H1 (cell line): ENCODE data around the gene WNT2. TPM values are rescaled to one million over a fixed set of nuclear protein-coding genes. Genes with fewer than 3 reads are reported as not detected.

Source experiments
- ASH2L ChIP-seq: fragments of 200-600, 300-600 bp; sonication (generic); IDR thresholded peaks from one replicate; pipeline ENCODE4 v1.7.1; 2017; ENCODE audit warnings: low read length
- CBX5 ChIP-seq: fragments of 300-800, 300-1000 bp; sonication (generic); IDR thresholded peaks from 2 replicates; pipeline ENCODE4 v1.7.1; 2016; ENCODE audit warnings: antibody characterized with exemption, low read length, low read depth
- CHD1 ChIP-seq: IDR thresholded peaks from 2 replicates; pipeline ENCODE4 v1.6.1; 2012; ENCODE audit warnings: low read depth, low read length, improper control_type of control experiment
- CREB1 ChIP-seq: IDR thresholded peaks from 2 replicates; pipeline ENCODE4 v1.6.1; 2012; ENCODE audit warnings: inconsistent platforms
- MAFK ChIP-seq: IDR thresholded peaks from 2 replicates; pipeline ENCODE4 v1.6.1; 2012; ENCODE audit warnings: low read depth, mild to moderate bottlenecking, improper control_type of control experiment, low read length
- NRF1 ChIP-seq: IDR thresholded peaks from 2 replicates; pipeline ENCODE4 v1.6.1; 2011; ENCODE audit warnings: mild to moderate bottlenecking, low read depth, low read length, improper control_type of control experiment
- polyA plus RNA-seq, 7 experiments: library from polyadenylated mRNA; depleted of rRNA in 3 of 7; stranded (reverse) in 5 of 7; unstranded in 2 of 7; fragments of >200 nt in 5 of 7; fragments of 200-250 nt in 2 of 7; gene quantifications; 1 replicate in 5 of 7; 2 replicates in 1 of 7; 4 replicates in 1 of 7; pipeline versions ENCODE4 v1.2.1 to v1.2.3, GENCODE V29; 2011 to 2013; ENCODE audit warnings: missing spikeins in 2 of 7, mixed read lengths in 2 of 7
- total RNA-seq: library from RNA; stranded (reverse); fragmentation: NEBNext Ultra II Directional; extraction: Animal tissue kit (Norgen Biotek cat#: 25700); gene quantifications from 2 replicates; pipeline ENCODE4 v1.2.1, GENCODE V29; 2021
- TF ChIP-seq, protein P1 (sequence below): IDR thresholded peaks from 2 replicates; pipeline ENCODE4 v1.6.1; 2012; ENCODE audit warnings: inconsistent platforms

Gene WNT2
- total and polyA plus RNA-seq, 2 of the 8 experiments (the other 6 are each of a cell fraction or from before 2014, with no cell fraction given): not detected

DNA sequence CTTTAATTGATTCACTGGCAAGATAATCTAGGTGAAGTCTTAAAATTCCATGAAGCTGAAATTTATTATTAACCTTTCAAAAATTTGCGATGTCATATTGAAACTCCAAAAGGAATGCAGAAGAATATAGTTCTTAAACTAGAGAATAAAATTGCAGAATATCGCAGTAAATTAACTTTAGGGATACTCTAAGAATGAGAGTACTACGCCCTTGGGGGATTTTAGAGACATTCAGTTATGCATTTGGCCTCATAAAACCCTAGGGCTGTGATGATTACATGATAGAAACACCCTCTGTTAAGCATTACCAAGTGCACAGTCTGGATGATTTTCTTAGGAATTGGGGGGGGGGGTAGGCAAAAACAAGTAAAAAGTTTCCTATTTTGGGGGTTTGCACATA is 3.7 kb downstream of the WNT2 start (continued):
- no peak for TF ChIP-seq MAFK
- TF ChIP-seq, protein P1, sequence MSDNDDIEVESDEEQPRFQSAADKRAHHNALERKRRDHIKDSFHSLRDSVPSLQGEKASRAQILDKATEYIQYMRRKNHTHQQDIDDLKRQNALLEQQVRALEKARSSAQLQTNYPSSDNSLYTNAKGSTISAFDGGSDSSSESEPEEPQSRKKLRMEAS: no peak
- no peak for TF ChIP-seq CBX5
- TF ChIP-seq CHD1: no peak
- no peak for TF ChIP-seq ASH2L
- no peak for TF ChIP-seq NRF1
- TF ChIP-seq CREB1: no peak
